ENCODE data around the gene TFDP2. TPM values are rescaled to one million over a fixed set of nuclear protein-coding genes. Genes with fewer than 3 reads are reported as not detected.
"Not testable (repeated sequence)": the region's sequence is repeated elsewhere in the genome, so short reads cannot be mapped to it uniquely, and the experiment has no call there.

The TFDP2 gene
- total and polyA plus RNA-seq, 2 of the 8 experiments (the other 6 are each of a cell fraction or from before 2014, with no cell fraction given), result 41.1 to 119 TPM

- H4K5ac ChIP-seq (ENCODE audit: insufficient read length, low read depth, low read length); H4K20me1 ChIP-seq (replicated peaks in 1 of 2; ENCODE audit: control insufficient read depth in 1 of 2, insufficient read depth in 2 of 2, low read length in 2 of 2); H3K4me3 ChIP-seq (ENCODE audit: extremely low read depth in 1 of 4, insufficient read depth in 2 of 4, low read depth in 3 of 4, low read length in 4 of 4); H3K56ac ChIP-seq (replicated peaks; ENCODE audit: insufficient read length, low read depth, low read length); CTCF ChIA-PET (ENCODE audit: partially characterized antibody); H3K14ac ChIP-seq (ENCODE audit: insufficient read length); H3K23me2 ChIP-seq (ENCODE audit: low read depth, low read length); H2BK12ac ChIP-seq (ENCODE audit: low read depth, low read length); H3K79me1 ChIP-seq (ENCODE audit: low read depth, low read length); H2AFZ ChIP-seq (ENCODE audit: low read length); FAIRE-seq; H3K4me2 ChIP-seq (ENCODE audit: insufficient read depth in 1 of 2, low read depth in 2 of 2, low read length in 2 of 2); H3K18ac ChIP-seq (ENCODE audit: extremely low read depth, low read length); H2BK15ac ChIP-seq (ENCODE audit: low read length); POLR2A ChIA-PET (ENCODE audit: partially characterized antibody); H3K4ac ChIP-seq (replicated peaks; ENCODE audit: insufficient read length, low read depth, low read length); H4K8ac ChIP-seq (ENCODE audit: extremely low read depth, insufficient read depth, low read length); H2BK120ac ChIP-seq (replicated peaks; ENCODE audit: low read depth, low read length); H3K9ac ChIP-seq (replicated peaks in 1 of 4; ENCODE audit: extremely low read depth in 1 of 4, low read depth in 3 of 4, low read length in 3 of 4); H3K23ac ChIP-seq (ENCODE audit: insufficient read length); H2BK5ac ChIP-seq (ENCODE audit: low read depth, low read length); H3K79me2 ChIP-seq (ENCODE audit: control insufficient read depth in 1 of 2, insufficient read depth in 2 of 2, low read length in 2 of 2); H3K27me3 ChIP-seq (replicated peaks in 1 of 4; ENCODE audit: control insufficient read depth in 3 of 4, extremely low read depth in 1 of 4, insufficient read depth in 3 of 4, low read length in 3 of 4); H3K9me3 ChIP-seq (ENCODE audit: insufficient read depth in 2 of 2, low read depth in 1 of 2, low read length in 1 of 2); H4K91ac ChIP-seq (replicated peaks; ENCODE audit: insufficient read length, low read length); H3K4me1 ChIP-seq (replicated peaks in 1 of 4; ENCODE audit: control insufficient read depth in 3 of 4, insufficient read depth in 4 of 4, low read length in 3 of 4); H3K36me3 ChIP-seq (ENCODE audit: control insufficient read depth in 2 of 4, insufficient read depth in 4 of 4, low read length in 3 of 4); H3K27ac ChIP-seq (ENCODE audit: low read depth, low read length); DNase-seq (ENCODE audit: low read depth in 1 of 2, low spot score in 2 of 2); H2AK5ac ChIP-seq (ENCODE audit: low read depth, low read length); H2BK20ac ChIP-seq (ENCODE audit: low read length): not testable (repeated sequence)
- 90% methylated on average over 2 of the region's 2 CpGs; no CpG with 5 or more reads in 1 of the 2 experiments for WGBS, 2 experiments (ENCODE audit: extremely low coverage in 1 of 2, insufficient coverage in 1 of 2, insufficient read length in 1 of 2, insufficient replicate concordance in 2 of 2, low coverage in 1 of 2, low lambda C conversion rate in 2 of 2, missing lambda C conversion rate in 1 of 2)
Observed at GRCh38 chr3:142137089-142137488, 12.3 kb downstream of the TFDP2 start.

Measured in H1 (cell line).